ENCODE measurements around the gene VAC14. TPM values are rescaled to one million over a fixed set of nuclear protein-coding genes. Genes with fewer than 3 reads are reported as not detected.

The VAC14 gene
- polyA plus RNA-seq, 1 of the 3 experiments (the other 2 are of a cell fraction) = 33.2 TPM

GRCh38 chr16:70782237-70782636, 18.7 kb downstream of the VAC14 start (continued):
- TF ChIP-seq, protein P1, sequence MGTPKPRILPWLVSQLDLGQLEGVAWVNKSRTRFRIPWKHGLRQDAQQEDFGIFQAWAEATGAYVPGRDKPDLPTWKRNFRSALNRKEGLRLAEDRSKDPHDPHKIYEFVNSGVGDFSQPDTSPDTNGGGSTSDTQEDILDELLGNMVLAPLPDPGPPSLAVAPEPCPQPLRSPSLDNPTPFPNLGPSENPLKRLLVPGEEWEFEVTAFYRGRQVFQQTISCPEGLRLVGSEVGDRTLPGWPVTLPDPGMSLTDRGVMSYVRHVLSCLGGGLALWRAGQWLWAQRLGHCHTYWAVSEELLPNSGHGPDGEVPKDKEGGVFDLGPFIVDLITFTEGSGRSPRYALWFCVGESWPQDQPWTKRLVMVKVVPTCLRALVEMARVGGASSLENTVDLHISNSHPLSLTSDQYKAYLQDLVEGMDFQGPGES (IDR thresholded peaks at IDR 0.05; ENCODE audit: low read depth, low read length) = no peak
- TF ChIP-seq, protein P2, sequence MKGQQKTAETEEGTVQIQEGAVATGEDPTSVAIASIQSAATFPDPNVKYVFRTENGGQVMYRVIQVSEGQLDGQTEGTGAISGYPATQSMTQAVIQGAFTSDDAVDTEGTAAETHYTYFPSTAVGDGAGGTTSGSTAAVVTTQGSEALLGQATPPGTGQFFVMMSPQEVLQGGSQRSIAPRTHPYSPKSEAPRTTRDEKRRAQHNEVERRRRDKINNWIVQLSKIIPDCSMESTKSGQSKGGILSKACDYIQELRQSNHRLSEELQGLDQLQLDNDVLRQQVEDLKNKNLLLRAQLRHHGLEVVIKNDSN (IDR thresholded peaks at IDR 0.05; ENCODE audit: borderline replicate concordance, low read depth) = no peak
- TF ChIP-seq FOXM1 (IDR thresholded peaks at IDR 0.05; ENCODE audit: low read depth) = no peak
- no peak for TF ChIP-seq EP300 (IDR thresholded peaks at IDR 0.05; ENCODE audit: borderline replicate concordance in 1 of 2, low read depth in 1 of 2, low read length in 1 of 2)
- no peak for TF ChIP-seq RCOR1 (IDR thresholded peaks at IDR 0.05; ENCODE audit: low read length)
- no peak for TF ChIP-seq MXI1 (IDR thresholded peaks at IDR 0.05; ENCODE audit: low read depth, low read length)
- no peak for TF ChIP-seq TCF12 (IDR thresholded peaks at IDR 0.05)
- no peak for TF ChIP-seq NFIC (IDR thresholded peaks at IDR 0.05; ENCODE audit: borderline replicate concordance)

- peaks cover 20 to 68% of the 10 kb centered on the region in 2 experiments for H3K36me3 ChIP-seq (replicated peaks in 1 of 2; ENCODE audit: control insufficient read depth in 1 of 2, insufficient read depth in 2 of 2, low read length in 1 of 2)
These were observed 19.2 kb downstream of the VAC14 start for GRCh38 chr16:70781800-70782199.

More at GRCh38 chr16:70781800-70782199, 19.2 kb downstream of the VAC14 start:
- WGBS (ENCODE audit: low lambda C conversion rate) = 95% methylated on average over 8 of the region's 14 CpGs
- no peaks in the 10 kb centered on the region for H3K9me3 ChIP-seq
- H3K27ac ChIP-seq (ENCODE audit: low read depth in 2 of 2, low read length in 1 of 2) = no peak overlapping the region; a peak in 1 of 4 replicates
- no peaks in the 10 kb centered on the region for H3K9me2 ChIP-seq
- no peak overlapping the region for H3K4me3 ChIP-seq (ENCODE audit: low read depth in 2 of 2, low read length in 1 of 2)
- H3K4me1 ChIP-seq (ENCODE audit: control insufficient read depth in 1 of 2, insufficient read depth in 2 of 2, low read depth in 1 of 2, low read length in 1 of 2) = no peaks in the 10 kb centered on the region; a peak in 1 of 4 replicates
- H3K79me2 ChIP-seq (ENCODE audit: insufficient read depth) = no peaks in the 10 kb centered on the region
- ChIA-PET CTCF (interaction anchor here (1.7 to 2.0 kb wide), 2 partner anchors 11 to 102 kb away, joined by 5 to 10 read pairs; no protein-coding TSS in a partner anchor), POLR2A (no interaction called here)
- H3K4me2 ChIP-seq = no peak overlapping the region
- DNase-seq = no peak
- H3K27me3 ChIP-seq (ENCODE audit: insufficient read depth) = no peaks in the 10 kb centered on the region
- no peaks in the 10 kb centered on the region for H4K20me1 ChIP-seq (ENCODE audit: insufficient read depth)
- no peak overlapping the region for H2AFZ ChIP-seq (ENCODE audit: low read depth)
- no peak for TF ChIP-seq MEF2A (IDR thresholded peaks at IDR 0.05; ENCODE audit: borderline replicate concordance, low read depth)
- TF ChIP-seq ELF1 (IDR thresholded peaks at IDR 0.05) = no peak
- no peak for TF ChIP-seq TCF12 (IDR thresholded peaks at IDR 0.05)
- no peak for TF ChIP-seq EZH2phosphoT487 (IDR thresholded peaks at IDR 0.05; ENCODE audit: borderline replicate concordance, low read depth)
- no peak for TF ChIP-seq REST (IDR thresholded peaks at IDR 0.05; ENCODE audit: low read depth, low read length)
- no peak for TF ChIP-seq NFIC (IDR thresholded peaks at IDR 0.05; ENCODE audit: borderline replicate concordance)
- no peak for TF ChIP-seq NRF1 (IDR thresholded peaks at IDR 0.05; ENCODE audit: low read depth, low read length)
- no peak for TF ChIP-seq MXI1 (IDR thresholded peaks at IDR 0.05; ENCODE audit: low read depth, low read length)
- TF ChIP-seq, protein P1 (IDR thresholded peaks at IDR 0.05; ENCODE audit: low read depth, low read length) = no peak
- TF ChIP-seq, protein P2 (IDR thresholded peaks at IDR 0.05; ENCODE audit: borderline replicate concordance, low read depth) = no peak
- no peak for TF ChIP-seq SIN3A (IDR thresholded peaks at IDR 0.05; ENCODE audit: borderline replicate concordance, low read depth, low read length)
- TF ChIP-seq RXRA (IDR thresholded peaks at IDR 0.05; ENCODE audit: borderline replicate concordance, low read depth) = no peak
- TF ChIP-seq POLR2AphosphoS5 (IDR thresholded peaks at IDR 0.05; ENCODE audit: low read depth, low read length) = no peak
- TF ChIP-seq CHD2 (IDR thresholded peaks at IDR 0.05; ENCODE audit: low read length, partially characterized antibody) = no peak
- no peak for TF ChIP-seq EP300 (IDR thresholded peaks at IDR 0.05; ENCODE audit: borderline replicate concordance in 1 of 2, low read depth in 1 of 2, low read length in 1 of 2)
- TF ChIP-seq PBX3 (IDR thresholded peaks at IDR 0.05) = no peak
- TF ChIP-seq, protein P3, sequence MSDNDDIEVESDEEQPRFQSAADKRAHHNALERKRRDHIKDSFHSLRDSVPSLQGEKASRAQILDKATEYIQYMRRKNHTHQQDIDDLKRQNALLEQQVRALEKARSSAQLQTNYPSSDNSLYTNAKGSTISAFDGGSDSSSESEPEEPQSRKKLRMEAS (IDR thresholded peaks at IDR 0.05; ENCODE audit: low read depth) = no peak
- peaks cover 14% of the 10 kb centered on the region for H3F3A ChIP-seq (replicated peaks; ENCODE audit: insufficient read depth)
- no peak overlapping the region for H3K9ac ChIP-seq

Data from SK-N-SH (cell line).